Activated naive CD8-positive, alpha-beta T cell treated with anti-CD3 and anti-CD28 coated beads, Interleukin-2, amount 50 U/mL, for 24 hours (primary cell): ENCODE data around the gene AHSP.
"Not testable (repeated sequence)": the region's sequence is repeated elsewhere in the genome, so short reads cannot be mapped to it uniquely, and the experiment has no call there.

ENCODE experiments used
- ATAC-seq: fragments of 150-1000 bp; cut with Tn5 transposase; one replicate; pipeline ENCODE4 v1.10.0; 2021
- DNase-seq: peaks from one replicate; pipeline ENCODE4 v3.0.0; 2021
- H3K27ac Mint-ChIP-seq: one replicate; pipeline ENCODE4 v1.8.0; 2021; ENCODE audit warnings: mild to moderate bottlenecking, mixed read lengths
- H3K27me3 Mint-ChIP-seq: one replicate; pipeline ENCODE4 v1.8.0; 2021; ENCODE audit warnings: mixed read lengths
- H3K36me3 Mint-ChIP-seq: one replicate; pipeline ENCODE4 v1.8.0; 2021; ENCODE audit warnings: low read depth, mixed read lengths
- H3K4me1 Mint-ChIP-seq: one replicate; pipeline ENCODE4 v1.8.0; 2021; ENCODE audit warnings: mixed read lengths
- H3K4me3 Mint-ChIP-seq: one replicate; pipeline ENCODE4 v1.8.0; 2021; ENCODE audit warnings: mild to moderate bottlenecking, moderate library complexity, mixed read lengths
- H3K9me3 Mint-ChIP-seq: one replicate; pipeline ENCODE4 v1.8.0; 2021; ENCODE audit warnings: mixed read lengths

Gene AHSP

GRCh38 chr16:31508706-31509195 lies 18.9 kb upstream of the AHSP start:
- H3K4me1 Mint-ChIP-seq = peaks cover 44% of the 10 kb centered on the region
- DNase-seq = no peak
- no peaks in the 10 kb centered on the region for H3K27me3 Mint-ChIP-seq
- no peak for ATAC-seq
- H3K4me3 Mint-ChIP-seq = peak overlapping the region; percentile 88
- peak overlapping the region; percentile 94 for H3K27ac Mint-ChIP-seq
- no peaks in the 10 kb centered on the region for H3K9me3 Mint-ChIP-seq
- peaks cover 6% of the 10 kb centered on the region for H3K36me3 Mint-ChIP-seq

GRCh38 chr16:31513126-31513525 lies 14.6 kb upstream of the AHSP start:
- peaks cover 3% of the 10 kb centered on the region for H3K27me3 Mint-ChIP-seq
- no peaks in the 10 kb centered on the region for H3K36me3 Mint-ChIP-seq
- H3K27ac Mint-ChIP-seq = no peak overlapping the region
- no peak for DNase-seq
- no peak for ATAC-seq
- H3K4me1 Mint-ChIP-seq = peaks cover 20% of the 10 kb centered on the region
- no peak overlapping the region for H3K4me3 Mint-ChIP-seq
- peaks cover 9% of the 10 kb centered on the region for H3K9me3 Mint-ChIP-seq

GRCh38 chr16:31513884-31514283 lies 13.8 kb upstream of the AHSP start:
- H3K4me3 Mint-ChIP-seq = no peak overlapping the region
- H3K27ac Mint-ChIP-seq = no peak overlapping the region
- no peak for ATAC-seq
- no peak for DNase-seq
- no peaks in the 10 kb centered on the region for H3K36me3 Mint-ChIP-seq
- H3K27me3 Mint-ChIP-seq = peaks cover 3% of the 10 kb centered on the region
- H3K9me3 Mint-ChIP-seq = peaks cover 9% of the 10 kb centered on the region
- peaks cover 17% of the 10 kb centered on the region for H3K4me1 Mint-ChIP-seq

GRCh38 chr16:31517800-31518402 lies 9.8 kb upstream of the AHSP start:
- Mint-ChIP-seq H3K27me3 (peaks cover 3% of the 10 kb centered on the region), H3K4me1 (peaks cover 15% of the 10 kb centered on the region), H3K4me3 (no peak overlapping the region), H3K27ac (no peak overlapping the region), H3K36me3 (no peaks in the 10 kb centered on the region), H3K9me3 (peaks cover 9% of the 10 kb centered on the region)
- no peak for ATAC-seq
- DNase-seq = no peak

GRCh38 chr16:31519759-31520431 lies 7.8 kb upstream of the AHSP start:
- Mint-ChIP-seq H3K27ac (no peak overlapping the region), H3K4me3 (no peak overlapping the region), H3K4me1 (peaks cover 15% of the 10 kb centered on the region), H3K36me3 (no peaks in the 10 kb centered on the region), H3K27me3 (peaks cover 3% of the 10 kb centered on the region), H3K9me3 (peaks cover 9% of the 10 kb centered on the region)
- ATAC-seq = no peak
- no peak for DNase-seq

GRCh38 chr16:31521368-31521767 lies 6.3 kb upstream of the AHSP start:
- DNase-seq (no peak), ATAC-seq (peak; percentile 85)
- H3K27me3 Mint-ChIP-seq = peaks cover 3% of the 10 kb centered on the region
- H3K27ac Mint-ChIP-seq = no peak overlapping the region
- H3K4me3 Mint-ChIP-seq = no peak overlapping the region
- no peaks in the 10 kb centered on the region for H3K36me3 Mint-ChIP-seq
- peaks cover 19% of the 10 kb centered on the region for H3K4me1 Mint-ChIP-seq
- peaks cover 9% of the 10 kb centered on the region for H3K9me3 Mint-ChIP-seq

GRCh38 chr16:31522071-31522470 lies 5.6 kb upstream of the AHSP start:
- Mint-ChIP-seq H3K4me3 (no peak overlapping the region), H3K27ac (no peak overlapping the region), H3K27me3 (peaks cover 2% of the 10 kb centered on the region), H3K4me1 (peaks cover 22% of the 10 kb centered on the region), H3K9me3 (peaks cover 6% of the 10 kb centered on the region), H3K36me3 (no peaks in the 10 kb centered on the region)
- ATAC-seq (no peak), DNase-seq (no peak)

GRCh38 chr16:31523768-31524167 lies 3.9 kb upstream of the AHSP start:
- not testable (repeated sequence) for H3K27ac Mint-ChIP-seq, H3K36me3 Mint-ChIP-seq, ATAC-seq, DNase-seq, H3K9me3 Mint-ChIP-seq, H3K4me3 Mint-ChIP-seq
- Mint-ChIP-seq H3K4me1 (peaks cover 32% of the 10 kb centered on the region), H3K27me3 (peaks cover 11% of the 10 kb centered on the region)

- Mint-ChIP-seq H3K4me3 (no peak overlapping the region), H3K27me3 (peaks cover 22% of the 10 kb centered on the region), H3K27ac (no peak overlapping the region), H3K9me3 (no peaks in the 10 kb centered on the region), H3K4me1 (peaks cover 38% of the 10 kb centered on the region), H3K36me3 (no peaks in the 10 kb centered on the region)
- ATAC-seq (no peak), DNase-seq (no peak)
These were observed 2.6 kb upstream of the AHSP start for GRCh38 chr16:31525113-31525512.

GRCh38 chr16:31528523-31529107 lies 915 bp downstream of the AHSP start:
- H3K27me3 Mint-ChIP-seq = peaks cover 24% of the 10 kb centered on the region
- H3K27ac Mint-ChIP-seq = no peak overlapping the region
- no peak for ATAC-seq
- no peak for DNase-seq
- H3K9me3 Mint-ChIP-seq = no peaks in the 10 kb centered on the region
- no peaks in the 10 kb centered on the region for H3K36me3 Mint-ChIP-seq
- peaks cover 26% of the 10 kb centered on the region for H3K4me1 Mint-ChIP-seq
- H3K4me3 Mint-ChIP-seq = peak overlapping the region; percentile 40

GRCh38 chr16:31529108-31529936 lies 1.6 kb downstream of the AHSP start:
- H3K27me3 Mint-ChIP-seq = peaks cover 28% of the 10 kb centered on the region
- no peak for DNase-seq
- no peak for ATAC-seq
- H3K4me1 Mint-ChIP-seq = peaks cover 26% of the 10 kb centered on the region
- H3K9me3 Mint-ChIP-seq = no peaks in the 10 kb centered on the region
- H3K36me3 Mint-ChIP-seq = no peaks in the 10 kb centered on the region
- H3K4me3 Mint-ChIP-seq = peak overlapping the region; percentile 40
- H3K27ac Mint-ChIP-seq = no peak overlapping the region

- H3K9me3 Mint-ChIP-seq = no peaks in the 10 kb centered on the region
- no peak overlapping the region for H3K27ac Mint-ChIP-seq
- peaks cover 32% of the 10 kb centered on the region for H3K27me3 Mint-ChIP-seq
- H3K4me1 Mint-ChIP-seq = peaks cover 26% of the 10 kb centered on the region
- no peak overlapping the region for H3K4me3 Mint-ChIP-seq
- DNase-seq (no peak), ATAC-seq (no peak)
- H3K36me3 Mint-ChIP-seq = no peaks in the 10 kb centered on the region
These were observed 2.2 kb downstream of the AHSP start for GRCh38 chr16:31529937-31530312.

- Mint-ChIP-seq H3K9me3 (no peaks in the 10 kb centered on the region), H3K27me3 (peaks cover 35% of the 10 kb centered on the region), H3K36me3 (no peaks in the 10 kb centered on the region), H3K27ac (no peak overlapping the region), H3K4me1 (peaks cover 26% of the 10 kb centered on the region), H3K4me3 (no peak overlapping the region)
- DNase-seq (no peak), ATAC-seq (no peak)
These were observed 2.7 kb downstream of the AHSP start for GRCh38 chr16:31530405-31530804.

GRCh38 chr16:31531096-31531495 lies 3.4 kb downstream of the AHSP start:
- peaks cover 24% of the 10 kb centered on the region for H3K4me1 Mint-ChIP-seq
- H3K4me3 Mint-ChIP-seq = no peak overlapping the region
- H3K36me3 Mint-ChIP-seq = no peaks in the 10 kb centered on the region
- peaks cover 41% of the 10 kb centered on the region for H3K27me3 Mint-ChIP-seq
- ATAC-seq (no peak), DNase-seq (no peak)
- no peak overlapping the region for H3K27ac Mint-ChIP-seq
- no peaks in the 10 kb centered on the region for H3K9me3 Mint-ChIP-seq
